EL (cell line): Measurements from ENCODE around the gene TRDN.
A peak's percentile ranks its signal among the peaks of the same experiment; 100 is the strongest.
"Not testable (repeated sequence)": the region's sequence is repeated elsewhere in the genome, so short reads cannot be mapped to it uniquely, and the experiment has no call there.

Experiments used
- DNase-seq: peaks from one replicate; pipeline ENCODE4 v3.0.0-alpha.2; 2016

TRDN gene

GRCh38 chr6:123383718-123384117, 253.0 kb downstream of the TRDN start:
- DNase-seq, result no peak

- DNase-seq, result no peak
These were observed 256.5 kb downstream of the TRDN start for GRCh38 chr6:123380257-123380656.

GRCh38 chr6:123372737-123373136, 264.0 kb downstream of the TRDN start:
- no peak for DNase-seq

- no peak for DNase-seq
These were observed 272.8 kb downstream of the TRDN start for GRCh38 chr6:123363912-123364311.

GRCh38 chr6:123360359-123360758, 276.4 kb downstream of the TRDN start:
- no peak for DNase-seq

- no peak for DNase-seq
These were observed 284.0 kb downstream of the TRDN start for GRCh38 chr6:123352705-123353104.

GRCh38 chr6:123352279-123352678, 284.5 kb downstream of the TRDN start:
- no peak for DNase-seq

- no peak for DNase-seq
These were observed 292.9 kb downstream of the TRDN start for GRCh38 chr6:123343836-123344235.

GRCh38 chr6:123338394-123338793, 298.4 kb downstream of the TRDN start:
- no peak for DNase-seq

- DNase-seq, result no peak
These were observed 303.6 kb downstream of the TRDN start for GRCh38 chr6:123333000-123333756.

GRCh38 chr6:123332070-123332469, 304.7 kb downstream of the TRDN start:
- no peak for DNase-seq

- DNase-seq, result no peak
These were observed 307.4 kb downstream of the TRDN start for GRCh38 chr6:123329337-123329736.

- no peak for DNase-seq
These were observed 313.1 kb downstream of the TRDN start for GRCh38 chr6:123323452-123324329.

GRCh38 chr6:123321020-123321419, 315.7 kb downstream of the TRDN start:
- DNase-seq, result no peak

GRCh38 chr6:123316733-123317323, 319.9 kb downstream of the TRDN start:
- DNase-seq, result peak; percentile 1

GRCh38 chr6:123314459-123314858, 322.3 kb downstream of the TRDN start:
- DNase-seq, result not testable (repeated sequence)

- DNase-seq, result no peak
These were observed 327.6 kb downstream of the TRDN start for GRCh38 chr6:123309130-123309529.

- DNase-seq, result no peak
These were observed 330.4 kb downstream of the TRDN start for GRCh38 chr6:123306334-123306733.

- no peak for DNase-seq
These were observed 341.1 kb downstream of the TRDN start for GRCh38 chr6:123295672-123296071.

GRCh38 chr6:123295181-123295580, 341.6 kb downstream of the TRDN start:
- DNase-seq, result no peak

GRCh38 chr6:123288649-123289048, 348.1 kb downstream of the TRDN start:
- DNase-seq, result no peak

GRCh38 chr6:123276546-123276980, 360.2 kb downstream of the TRDN start:
- DNase-seq, result no peak

- no peak for DNase-seq
These were observed 372.8 kb downstream of the TRDN start for GRCh38 chr6:123263981-123264380.

GRCh38 chr6:123240626-123241025, 396.1 kb downstream of the TRDN start:
- DNase-seq, result no peak
